Mammary epithelial cell (primary cell): ENCODE data around the gene HAT1.

ENCODE experiments used
- CTCF ChIP-seq, 2 donors: IDR thresholded peaks in 1 of 2; conservative IDR thresholded peaks in 1 of 2; 2 replicates each; pipeline ENCODE4 v1.5.1; 2011 to 2012; ENCODE audit warnings: inconsistent platforms in 2 of 2, low read length in 2 of 2, mild to moderate bottlenecking in 2 of 2, control low read depth in 1 of 2, low read depth in 1 of 2; ENCODE audit not compliant: insufficient read depth in 1 of 2; ENCODE audit errors: extremely low read depth in 1 of 2
- EZH2 ChIP-seq: IDR thresholded peaks from 2 replicates; pipeline ENCODE4 v1.6.1; 2012; ENCODE audit warnings: low read length, inconsistent platforms, borderline replicate concordance

GRCh38 chr2:171966688-171967087 lies 44.4 kb downstream of the HAT1 start:
- TF ChIP-seq CTCF (conservative IDR thresholded peaks at IDR 0.05 in 1 of 2, IDR thresholded peaks at IDR 0.05 in 1 of 2; ENCODE audit: extremely low read depth in 1 of 2, insufficient read depth in 1 of 2, low read depth in 1 of 2, low read length in 2 of 2) = no peak
- no peak for TF ChIP-seq EZH2
